Heart left ventricle (tissue), 13 donors: ENCODE measurements around the gene TMEM242.

Experiments used
- CTCF ChIP-seq, 12 donors: fragments of 200-600 bp; sonication (generic) in 4 of 12; IDR thresholded peaks; one replicate each; pipeline versions ENCODE4 v1.5.0 to v1.8.0; 2018 to 2022; ENCODE audit warnings: antibody characterized with exemption in 12 of 12, mild to moderate bottlenecking in 5 of 12
- POLR2A ChIP-seq, 2 donors: fragments of 450-650 bp; IDR thresholded peaks; one replicate each; pipeline ENCODE4 v1.6.1; 2017; ENCODE audit warnings: antibody characterized with exemption in 2 of 2, mild to moderate bottlenecking in 2 of 2, moderate library complexity in 2 of 2
- donor health status: ischemic (EF 13 %, LVEDD 7.1; RV severe dilation, severe dysfunction).
- donor health status: DM: no; HTN: yes; CAD: no.
- donor health status: DM: no; HTN: no; CAD: no.
- donor health status: ischemic (EF 25% LVEDD 6.9; RV normal size, moderate dysfunction).
- donor health status: ischemic (EF 25% LVEDD 5.7; RV mildly dilated, moderate dysfunction).
- donor health status: ischemic (EF 35%, LVEDD 5.7; RV mildly dilated, moderate dysfunction).
- donor health status: nonischemic (EF 11% LVEDD 7.7; RV severe dilation, severe dysfunction).
- donor health status: DM: yes; HTN: yes; CAD: no.
- donor health status: PGD.
- donor health status: ischemic (EF 29% LVEDD 5.4; RV normal size, mild dysfunction).
- donor health status: nonischemic (EF 23%, LVEDD 6.1; RV moderate dilation, normal function).

GRCh38 chr6:157265635-157266034 lies 57.7 kb downstream of the TMEM242 start:
- TF ChIP-seq CTCF (IDR thresholded peaks at IDR 0.05) (no peak), POLR2A (IDR thresholded peaks at IDR 0.05) (no peak)
